Body of pancreas (tissue), 4 donors: ENCODE data around the gene YIPF4. TPM values are rescaled to one million over a fixed set of nuclear protein-coding genes. Genes with fewer than 3 reads are reported as not detected.
"Not testable (repeated sequence)": the region's sequence is repeated elsewhere in the genome, so short reads cannot be mapped to it uniquely, and the experiment has no call there.

ENCODE experiments used
- ATAC-seq: fragments of 150-250 bp; one replicate; pipeline ENCODE4 v1.9.1; 2016
- DNase-seq, 4 donors: peaks; one replicate each; pipeline ENCODE4 v3.0.0-alpha.2; 2019
- H3K27ac ChIP-seq, 4 donors: fragments of 200-600 bp; sonication (generic); 1 replicate in 3 of 4; 2 replicates in 1 of 4; pipeline versions ENCODE4 v1.5.1 to v1.6.1; 2016 to 2019; ENCODE audit warnings: mild to moderate bottlenecking in 1 of 4, mixed read lengths in 1 of 4, moderate library complexity in 1 of 4
- H3K27me3 ChIP-seq, 2 donors: fragments of 200-600 bp; sonication (generic); one replicate each; pipeline ENCODE4 v1.6.0; 2016; ENCODE audit warnings: mild to moderate bottlenecking in 1 of 2
- H3K36me3 ChIP-seq, 2 donors: fragments of 200-600 bp; sonication (generic); replicated peaks in 1 of 2; 2 replicates each; pipeline ENCODE4 v1.5.1; 2016; ENCODE audit warnings: low read depth in 2 of 2; ENCODE audit not compliant: insufficient read depth in 1 of 2
- H3K4me1 ChIP-seq: fragments of 200-600 bp; sonication (generic); one replicate; pipeline ENCODE4 v1.6.0; 2016
- H3K4me3 ChIP-seq, 2 donors: fragments of 200-600 bp; sonication (generic); 1 replicate in 1 of 2; 2 replicates in 1 of 2; pipeline ENCODE4 v1.5.1; 2016 to 2019
- H3K9me3 ChIP-seq, 3 donors: fragments of 200-600 bp; sonication (generic); 1 replicate in 2 of 3; 2 replicates in 1 of 3; pipeline ENCODE4 v1.5.1; 2016
- POLR2A ChIP-seq, 3 donors: fragments of 450-650 bp; IDR thresholded peaks; one replicate each; pipeline ENCODE4 v1.6.1; 2016; ENCODE audit warnings: antibody characterized with exemption in 3 of 3, mild to moderate bottlenecking in 2 of 3
- WGBS, 2 donors: methylation state at CpG; one replicate each; pipeline ENCODE4 v1.1.5; 2017; 5-methylcytosine and 5-hydroxymethylcytosine counted together
- intact Hi-C: fragments of 100-400 bp; cut with DNase I; formaldehyde crosslinking; loops from one replicate; pipeline ENCODE4 v1.15.1; 2023
- total RNA-seq, 2 donors: library from RNA; depleted of rRNA; stranded (reverse); fragments of >200 nt; gene quantifications; one replicate each; pipeline ENCODE4 v1.1.0, GENCODE V29; 2016
- TF ChIP-seq, protein P1 (sequence below), 7 experiments: fragments of 450-650 bp in 4 of 7; fragments of 200-600 bp in 3 of 7; sonication (generic) in 3 of 7; IDR thresholded peaks; one replicate each; pipeline ENCODE4 v1.5.1; 2016 to 2019; ENCODE audit warnings: antibody characterized with exemption in 7 of 7

YIPF4 gene
- total RNA-seq, 2 donors from 2014 or later: 13.5 to 24.7 TPM

- H3K9me3 ChIP-seq, H3K4me3 ChIP-seq, H3K36me3 ChIP-seq, intact Hi-C loops, H3K27me3 ChIP-seq: not testable (repeated sequence)
- Histone ChIP-seq H3K27ac (peak overlapping the region; percentile 18 to 90 (median 79)), H3K4me1 (peaks cover 38% of the 10 kb centered on the region)
- peak in 2 of 3 donors; percentile 25 to 45 for TF ChIP-seq POLR2A (IDR thresholded peaks at IDR 0.05)
- ATAC-seq: peak; percentile 95
- peak; percentile 22 to 59 (median 39) for DNase-seq
- WGBS, 2 donors: 32 to 37% methylated on average over 14 of the region's 14 CpGs
Measured at GRCh38 chr2:32329180-32329980, 51.7 kb downstream of the YIPF4 start.

GRCh38 chr2:32330136-32330535 lies 52.4 kb downstream of the YIPF4 start:
- Histone ChIP-seq H3K27ac (peak overlapping the region in 3 of 4 donors; percentile 74 to 90 (median 84)), H3K4me3 (no peak overlapping the region), H3K27me3 (no peaks in the 10 kb centered on the region), H3K4me1 (peaks cover 38% of the 10 kb centered on the region), H3K9me3 (no peaks in the 10 kb centered on the region), H3K36me3 (no peaks in the 10 kb centered on the region)
- DNase-seq (no peak), ATAC-seq (no peak)
- 39 to 43% methylated on average over 2 of the region's 2 CpGs for WGBS, 2 donors
- intact Hi-C loops: no loop called here
- no peak for TF ChIP-seq POLR2A (IDR thresholded peaks at IDR 0.05)
- TF ChIP-seq, protein P1, sequence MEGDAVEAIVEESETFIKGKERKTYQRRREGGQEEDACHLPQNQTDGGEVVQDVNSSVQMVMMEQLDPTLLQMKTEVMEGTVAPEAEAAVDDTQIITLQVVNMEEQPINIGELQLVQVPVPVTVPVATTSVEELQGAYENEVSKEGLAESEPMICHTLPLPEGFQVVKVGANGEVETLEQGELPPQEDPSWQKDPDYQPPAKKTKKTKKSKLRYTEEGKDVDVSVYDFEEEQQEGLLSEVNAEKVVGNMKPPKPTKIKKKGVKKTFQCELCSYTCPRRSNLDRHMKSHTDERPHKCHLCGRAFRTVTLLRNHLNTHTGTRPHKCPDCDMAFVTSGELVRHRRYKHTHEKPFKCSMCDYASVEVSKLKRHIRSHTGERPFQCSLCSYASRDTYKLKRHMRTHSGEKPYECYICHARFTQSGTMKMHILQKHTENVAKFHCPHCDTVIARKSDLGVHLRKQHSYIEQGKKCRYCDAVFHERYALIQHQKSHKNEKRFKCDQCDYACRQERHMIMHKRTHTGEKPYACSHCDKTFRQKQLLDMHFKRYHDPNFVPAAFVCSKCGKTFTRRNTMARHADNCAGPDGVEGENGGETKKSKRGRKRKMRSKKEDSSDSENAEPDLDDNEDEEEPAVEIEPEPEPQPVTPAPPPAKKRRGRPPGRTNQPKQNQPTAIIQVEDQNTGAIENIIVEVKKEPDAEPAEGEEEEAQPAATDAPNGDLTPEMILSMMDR (IDR thresholded peaks at IDR 0.05): no peak

DNA sequence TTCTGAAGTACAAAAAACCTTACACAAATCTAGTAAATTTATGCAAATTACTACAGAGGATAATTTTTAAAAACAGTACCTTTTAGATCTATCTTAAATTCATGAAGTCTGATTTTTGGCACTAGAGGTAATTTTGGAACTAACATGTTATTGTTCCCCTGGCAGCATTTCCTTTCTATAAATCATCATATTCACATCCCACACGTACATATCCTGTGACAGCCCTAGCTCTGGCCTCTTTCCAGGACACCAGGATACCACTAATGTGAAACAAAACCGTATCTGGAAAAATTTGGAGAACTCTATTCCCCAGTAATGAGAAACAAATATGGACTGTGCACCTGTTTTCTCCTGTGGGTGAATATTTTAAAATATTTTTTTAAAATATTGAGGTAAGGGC lies 65.1 kb downstream of the YIPF4 start:
- H3K9me3 ChIP-seq: no peaks in the 10 kb centered on the region
- no peak overlapping the region for H3K4me3 ChIP-seq
- DNase-seq (no peak), ATAC-seq (no peak)
- H3K27me3 ChIP-seq: no peaks in the 10 kb centered on the region
- intact Hi-C loops: no loop called here
- H3K4me1 ChIP-seq: no peaks in the 10 kb centered on the region
- no peaks in the 10 kb centered on the region for H3K36me3 ChIP-seq
- 74 to 84% methylated on average over 2 of the region's 2 CpGs for WGBS, 2 donors
- H3K27ac ChIP-seq: no peak overlapping the region
- no peak for TF ChIP-seq POLR2A (IDR thresholded peaks at IDR 0.05)
- TF ChIP-seq, protein P1 (IDR thresholded peaks at IDR 0.05): no peak

- DNase-seq, H3K9me3 ChIP-seq, intact Hi-C loops: not testable (repeated sequence)
Measured at GRCh38 chr2:32350797-32351196, 73.1 kb downstream of the YIPF4 start.

GRCh38 chr2:32355976-32356680 lies 78.4 kb downstream of the YIPF4 start:
- TF ChIP-seq, protein P1 (IDR thresholded peaks at IDR 0.05): no peak
- TF ChIP-seq POLR2A (IDR thresholded peaks at IDR 0.05): no peak
- H3K27ac ChIP-seq: peak overlapping the region; percentile 85 to 98 (median 94)
- DNase-seq: no peak
- no peaks in the 10 kb centered on the region for H3K36me3 ChIP-seq
- intact Hi-C loops: no loop called here
- peak overlapping the region; percentile 27 to 42 for H3K4me3 ChIP-seq
- no peak for ATAC-seq
- no peaks in the 10 kb centered on the region for H3K9me3 ChIP-seq
- no peaks in the 10 kb centered on the region for H3K27me3 ChIP-seq
- WGBS, 2 donors: 6 to 7% methylated on average over 10 of the region's 10 CpGs
- H3K4me1 ChIP-seq: peaks cover 31% of the 10 kb centered on the region

More at GRCh38 chr2:32350797-32351196, 73.1 kb downstream of the YIPF4 start:
- WGBS, 2 donors: 93 to 96% methylated on average over 3 of the region's 3 CpGs
- H3K36me3 ChIP-seq, H3K4me1 ChIP-seq, H3K27ac ChIP-seq, H3K4me3 ChIP-seq, H3K27me3 ChIP-seq, ATAC-seq: not testable (repeated sequence)
